Esophagus (tissue), 2 donors: ENCODE data around the gene LGR5. TPM values are rescaled to one million over a fixed set of nuclear protein-coding genes. Genes with fewer than 3 reads are reported as not detected.

Source experiments
- H3K27ac ChIP-seq, 2 donors: one replicate each; pipeline ENCODE4 v1.5.1; 2013; ENCODE audit warnings: low read depth in 2 of 2, mild to moderate bottlenecking in 2 of 2, inconsistent platforms in 1 of 2, low read length in 1 of 2, moderate library complexity in 1 of 2
- H3K27me3 ChIP-seq, 2 donors: one replicate each; pipeline ENCODE4 v1.6.1; 2013; ENCODE audit warnings: low read length in 2 of 2, control low read depth in 1 of 2, mild to moderate bottlenecking in 1 of 2; ENCODE audit not compliant: insufficient read depth in 2 of 2, control insufficient read depth in 1 of 2
- H3K36me3 ChIP-seq, 2 donors: one replicate each; pipeline ENCODE4 v1.6.1; 2013; ENCODE audit warnings: low read length in 1 of 2; ENCODE audit not compliant: control insufficient read depth in 2 of 2, insufficient read depth in 2 of 2
- H3K4me1 ChIP-seq, 2 donors: one replicate each; pipeline ENCODE4 v1.6.1; 2013; ENCODE audit warnings: low read length in 1 of 2; ENCODE audit not compliant: control insufficient read depth in 2 of 2, insufficient read depth in 2 of 2
- H3K4me3 ChIP-seq, 2 donors: one replicate each; pipeline ENCODE4 v1.5.1; 2013; ENCODE audit warnings: low read length in 2 of 2, mild to moderate bottlenecking in 2 of 2, low read depth in 1 of 2, moderate library complexity in 1 of 2
- H3K9me3 ChIP-seq, 2 donors: one replicate each; pipeline ENCODE4 v1.6.1; 2013; ENCODE audit warnings: mild to moderate bottlenecking in 2 of 2, low read depth in 1 of 2, low read length in 1 of 2, moderate library complexity in 1 of 2; ENCODE audit not compliant: control insufficient read depth in 2 of 2, insufficient read depth in 1 of 2
- WGBS, 2 donors: extraction: QIAGEN DNeasy Blood & Tissue Kit; methylation state at CpG; one replicate each; pipeline ENCODE4 v1.1.7; 2013; 5-methylcytosine and 5-hydroxymethylcytosine counted together
- polyA plus RNA-seq, 2 donors: library from polyadenylated mRNA; stranded (reverse); fragments of 200-250 nt; gene quantifications; one replicate each; pipeline ENCODE4 v1.2.3, GENCODE V29; 2013
- donor health status: healthy with polysubstance abuse.
- donor health status: Bipolar disorder and iron deficiency.

LGR5 gene
- polyA plus RNA-seq, 2 donors = 0.01 TPM; not detected in 1

DNA sequence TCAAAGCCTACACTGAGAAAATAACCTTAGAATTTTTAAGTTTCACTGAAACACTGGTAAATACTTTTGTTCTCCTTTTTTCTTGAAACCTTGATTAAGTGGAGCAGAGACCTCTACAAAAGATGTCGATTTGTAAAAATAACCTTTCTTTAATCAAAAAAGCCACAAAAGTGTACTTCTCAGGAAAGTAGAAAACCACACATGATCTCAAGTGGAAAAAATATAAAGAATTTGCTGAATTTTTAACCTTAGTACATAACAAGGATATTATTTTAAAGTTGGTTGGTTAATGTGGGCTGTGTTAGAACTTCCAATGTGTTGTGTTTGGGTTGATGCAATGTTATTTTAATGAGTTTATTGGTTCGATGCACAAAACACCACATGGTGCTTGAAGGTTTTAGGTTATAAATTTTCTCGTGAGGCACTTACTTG, 8.6 kb downstream of the LGR5 start:
- WGBS, 2 donors = 73 to 78% methylated on average over 3 of the region's 3 CpGs
- H3K4me3 ChIP-seq = no peak overlapping the region

GRCh38 chr12:71449373-71450070, 9.9 kb downstream of the LGR5 start:
- H3K36me3 ChIP-seq = no peaks in the 10 kb centered on the region
- WGBS, 2 donors = 73% methylated on average over 3 of the region's 3 CpGs
- H3K4me1 ChIP-seq = no peaks in the 10 kb centered on the region

More for the DNA sequence above, 8.6 kb downstream of the LGR5 start:
- no peaks in the 10 kb centered on the region for H3K27me3 ChIP-seq
- no peak overlapping the region for H3K27ac ChIP-seq
- no peaks in the 10 kb centered on the region for H3K4me1 ChIP-seq
- no peaks in the 10 kb centered on the region for H3K36me3 ChIP-seq
- H3K9me3 ChIP-seq = no peaks in the 10 kb centered on the region

GRCh38 chr12:71452006-71452405, 12.4 kb downstream of the LGR5 start:
- Histone ChIP-seq H3K4me1 (no peaks in the 10 kb centered on the region), H3K36me3 (no peaks in the 10 kb centered on the region), H3K27me3 (no peaks in the 10 kb centered on the region), H3K4me3 (no peak overlapping the region), H3K9me3 (peaks cover 0 to 2% of the 10 kb centered on the region in 2 donors), H3K27ac (no peak overlapping the region)
- WGBS, 2 donors = 54 to 70% methylated on average over 1 of the region's 1 CpG

More at GRCh38 chr12:71449373-71450070, 9.9 kb downstream of the LGR5 start:
- no peak overlapping the region for H3K27ac ChIP-seq
- peaks cover 0 to under 1% of the 10 kb centered on the region in 2 donors for H3K9me3 ChIP-seq
- H3K27me3 ChIP-seq = no peaks in the 10 kb centered on the region
- no peak overlapping the region for H3K4me3 ChIP-seq

DNA sequence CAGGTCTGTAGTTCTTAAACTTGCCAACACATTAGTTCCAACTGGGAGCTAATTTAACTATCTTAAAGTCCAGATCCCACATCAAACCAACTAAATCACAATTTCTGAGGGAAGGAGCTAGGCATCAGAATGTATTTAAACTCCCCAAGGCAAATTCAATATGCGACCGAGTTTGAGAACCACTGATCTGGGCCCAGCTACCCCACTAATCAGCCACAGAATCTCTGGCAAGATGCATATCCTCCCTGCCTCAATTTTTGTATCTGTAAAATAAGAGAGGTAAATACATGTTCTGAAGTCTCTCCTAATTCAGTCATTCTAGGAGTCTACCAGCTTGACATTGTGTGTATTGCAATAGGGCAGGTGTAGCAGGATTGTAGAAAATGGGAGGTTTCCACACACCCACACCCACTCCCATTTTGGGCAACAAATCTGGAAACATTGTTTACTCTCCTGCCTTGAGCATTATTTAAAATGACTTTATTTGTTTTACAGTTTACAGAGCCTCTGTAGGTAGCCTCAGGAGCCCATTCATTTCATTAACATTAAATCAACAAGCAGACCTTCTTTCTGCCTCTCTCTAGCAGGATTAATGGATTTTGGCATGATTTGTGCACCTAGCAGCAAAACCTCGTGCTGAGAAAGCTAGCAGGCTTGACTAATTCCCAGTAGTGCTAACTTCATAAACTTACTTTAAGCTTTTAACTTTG, 15.6 kb downstream of the LGR5 start:
- Histone ChIP-seq H3K36me3 (no peaks in the 10 kb centered on the region), H3K4me1 (no peaks in the 10 kb centered on the region), H3K9me3 (peaks cover 0 to 2% of the 10 kb centered on the region in 2 donors), H3K4me3 (no peak overlapping the region), H3K27me3 (no peaks in the 10 kb centered on the region), H3K27ac (no peak overlapping the region)
- 57 to 65% methylated on average over 3 of the region's 3 CpGs for WGBS, 2 donors

DNA sequence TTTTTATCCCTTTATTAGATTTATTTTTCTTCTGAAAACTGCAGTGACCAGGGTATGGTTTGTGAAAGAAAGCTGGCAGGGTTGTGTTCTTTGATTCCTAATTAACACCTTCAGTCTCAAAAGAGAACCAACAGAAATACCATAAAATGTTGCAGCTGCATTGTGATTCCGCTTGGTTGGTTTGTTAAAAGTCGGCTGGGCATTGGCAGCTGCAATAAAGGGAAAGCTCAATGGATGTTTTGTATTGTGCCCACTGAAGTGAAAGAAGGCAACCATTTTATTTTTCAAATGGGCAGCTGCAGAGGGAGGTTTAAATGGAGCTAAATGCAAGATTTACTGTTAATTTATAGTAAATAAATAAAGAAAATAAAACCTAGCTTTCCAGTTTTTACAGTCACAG, 16.7 kb downstream of the LGR5 start:
- Histone ChIP-seq H3K36me3 (no peaks in the 10 kb centered on the region), H3K4me3 (no peak overlapping the region), H3K9me3 (peaks cover 0 to 2% of the 10 kb centered on the region in 2 donors), H3K27ac (no peak overlapping the region), H3K27me3 (no peaks in the 10 kb centered on the region), H3K4me1 (no peaks in the 10 kb centered on the region)
- WGBS, 2 donors = 72 to 89% methylated on average over 2 of the region's 2 CpGs

DNA sequence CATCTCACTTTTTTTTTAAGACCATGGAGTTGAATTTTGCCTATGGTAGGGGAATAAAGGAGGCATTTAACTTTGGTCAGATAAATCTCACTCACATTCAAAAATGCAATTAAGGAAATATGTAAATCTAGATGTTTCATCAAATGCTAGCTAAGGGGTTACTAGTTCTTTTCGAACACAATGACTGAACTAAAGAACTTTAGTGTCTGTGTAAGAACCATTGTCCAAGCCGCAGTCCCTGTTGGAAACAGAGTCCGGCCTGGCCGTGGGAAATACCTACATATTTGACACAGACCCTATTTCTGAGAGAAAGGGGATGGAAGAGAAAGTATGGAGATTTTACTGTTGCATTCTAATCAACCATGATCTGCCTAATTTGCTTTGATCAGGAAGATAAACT, 17.4 kb downstream of the LGR5 start:
- no peak overlapping the region for H3K4me3 ChIP-seq
- H3K36me3 ChIP-seq = no peaks in the 10 kb centered on the region
- no peaks in the 10 kb centered on the region for H3K4me1 ChIP-seq
- H3K27me3 ChIP-seq = no peaks in the 10 kb centered on the region
- WGBS, 2 donors = 88% methylated on average over 4 of the region's 4 CpGs
- H3K27ac ChIP-seq = no peak overlapping the region
- H3K9me3 ChIP-seq = peaks cover 0 to 2% of the 10 kb centered on the region in 2 donors

DNA sequence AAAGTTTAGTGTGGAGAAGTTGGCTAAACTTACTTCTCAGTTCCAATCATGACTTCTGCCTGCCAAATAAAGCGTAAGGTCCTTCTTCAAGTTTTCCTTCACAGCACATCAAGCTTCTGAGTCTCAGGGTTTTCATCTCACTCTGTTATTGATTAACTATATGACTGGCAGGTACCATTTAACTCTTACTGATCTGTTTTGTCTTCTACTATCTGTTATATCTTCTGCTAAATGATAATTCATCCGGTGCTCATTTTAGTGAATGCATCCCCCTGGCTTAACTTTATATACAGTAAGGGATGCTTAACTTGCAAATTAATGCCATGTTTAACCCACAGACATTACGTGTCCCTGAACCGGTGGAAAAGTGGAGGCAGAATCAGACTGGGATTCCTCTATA, 20.7 kb downstream of the LGR5 start:
- no peaks in the 10 kb centered on the region for H3K9me3 ChIP-seq
- no peaks in the 10 kb centered on the region for H3K36me3 ChIP-seq
- H3K27me3 ChIP-seq = peaks cover 0 to 2% of the 10 kb centered on the region in 2 donors
- WGBS, 2 donors = 75 to 91% methylated on average over 4 of the region's 4 CpGs
- no peaks in the 10 kb centered on the region for H3K4me1 ChIP-seq
- no peak overlapping the region for H3K4me3 ChIP-seq
- H3K27ac ChIP-seq = no peak overlapping the region

GRCh38 chr12:71460850-71461609, 21.4 kb downstream of the LGR5 start:
- no peak overlapping the region for H3K4me3 ChIP-seq
- WGBS, 2 donors = 89 to 92% methylated on average over 1 of the region's 1 CpG

DNA sequence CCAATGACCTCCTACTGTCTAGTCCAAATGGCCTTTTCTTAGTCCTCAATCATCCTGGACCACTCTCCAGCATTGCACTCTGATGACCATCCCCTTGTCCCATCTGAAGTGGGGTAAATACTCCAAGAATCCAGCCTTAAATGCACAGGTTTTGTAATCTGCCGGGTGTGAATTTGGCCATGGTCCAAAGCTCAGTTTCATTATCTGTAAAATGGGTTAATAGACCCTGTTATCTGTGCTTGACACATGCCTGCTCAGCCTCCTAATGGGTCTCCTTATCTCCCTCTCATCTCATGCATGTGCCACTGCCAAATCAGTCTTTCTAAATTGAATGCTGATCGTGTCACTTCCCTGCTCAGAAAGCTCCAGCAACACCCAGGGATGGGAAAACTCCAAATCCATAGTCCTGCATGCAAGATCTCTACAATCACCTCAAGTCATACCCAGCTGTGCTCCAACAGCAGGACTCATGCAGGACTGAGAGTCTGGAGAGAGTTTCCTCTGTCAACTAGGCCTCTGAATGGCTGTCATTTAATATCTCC, 22.3 kb downstream of the LGR5 start:
- Histone ChIP-seq H3K27me3 (peaks cover 0 to 2% of the 10 kb centered on the region in 2 donors), H3K4me1 (no peaks in the 10 kb centered on the region), H3K9me3 (no peaks in the 10 kb centered on the region), H3K36me3 (no peaks in the 10 kb centered on the region), H3K27ac (no peak overlapping the region), H3K4me3 (no peak overlapping the region)
- 64 to 80% methylated on average over 2 of the region's 2 CpGs for WGBS, 2 donors

More at GRCh38 chr12:71460850-71461609, 21.4 kb downstream of the LGR5 start:
- peaks cover 0 to 2% of the 10 kb centered on the region in 2 donors for H3K27me3 ChIP-seq
- no peaks in the 10 kb centered on the region for H3K9me3 ChIP-seq
- H3K4me1 ChIP-seq = no peaks in the 10 kb centered on the region
- no peaks in the 10 kb centered on the region for H3K36me3 ChIP-seq
- H3K27ac ChIP-seq = no peak overlapping the region
